SH-SY5Y (cell line): ENCODE data around the gene SLC39A6.

Experiments used
- GATA2 ChIP-seq: IDR thresholded peaks from 2 replicates; pipeline ENCODE4 v1.6.1; 2011; ENCODE audit warnings: mild to moderate bottlenecking, low read depth, low read length
- GATA3 ChIP-seq: IDR thresholded peaks from 2 replicates; pipeline ENCODE4 v1.6.1; 2011; ENCODE audit warnings: low read depth, mild to moderate bottlenecking, low read length, moderate library complexity

SLC39A6 gene

DNA sequence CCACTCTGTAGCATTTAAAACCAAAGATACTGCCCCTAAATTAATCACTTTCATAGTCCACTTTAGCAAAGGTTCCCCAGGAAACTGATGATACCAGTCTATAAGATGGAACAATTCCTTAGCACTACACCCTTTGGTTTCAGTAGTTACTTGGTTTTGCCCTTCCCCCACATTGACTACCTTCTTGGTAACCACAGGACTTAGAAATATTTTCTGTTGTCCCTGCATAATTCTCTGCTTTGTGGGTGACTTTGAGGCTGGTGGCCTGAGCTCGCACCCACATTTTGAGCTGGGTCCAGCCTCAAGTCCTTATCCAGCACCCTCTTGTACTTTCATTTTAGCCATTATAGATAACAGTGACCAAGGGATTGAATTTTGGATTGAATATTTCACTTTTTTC is 23.6 kb upstream of the SLC39A6 start:
- no peak for TF ChIP-seq GATA2
- no peak for TF ChIP-seq GATA3

DNA sequence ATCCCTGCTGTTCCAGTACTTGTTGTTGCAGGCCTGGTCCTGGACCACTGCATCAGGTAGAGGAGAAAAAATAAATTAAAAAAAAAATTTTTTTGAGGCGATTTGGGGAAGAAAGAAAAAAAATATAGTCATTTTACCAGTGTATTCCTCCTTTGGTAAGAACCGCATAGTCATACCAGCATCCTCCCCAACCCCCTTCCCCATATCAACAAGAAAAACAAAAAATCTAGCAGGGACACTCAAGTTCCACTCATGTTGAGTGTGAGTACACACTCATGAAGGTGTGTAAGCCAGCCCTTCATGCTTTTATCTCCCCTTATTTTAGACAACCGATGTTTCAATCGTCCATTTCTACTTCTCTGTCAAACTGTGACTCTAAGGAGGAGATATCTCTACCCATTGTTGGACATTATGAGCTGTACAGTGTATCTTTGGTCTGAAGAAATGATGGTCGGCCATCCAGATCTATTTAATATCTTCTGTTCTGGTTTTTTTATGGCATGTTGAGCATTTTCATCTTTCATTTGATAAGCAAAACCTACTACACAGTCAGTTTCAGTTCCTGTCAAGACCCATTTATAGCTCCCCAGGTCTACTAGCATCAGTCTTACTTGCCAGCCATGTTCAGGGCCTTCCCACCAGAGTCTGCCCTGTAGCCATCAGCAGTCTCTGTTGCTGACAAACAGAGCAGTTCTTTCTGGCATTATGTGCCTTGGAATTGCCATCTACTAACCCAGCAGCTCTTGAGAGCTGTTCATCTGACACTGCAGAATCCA is 20.6 kb upstream of the SLC39A6 start:
- no peak for TF ChIP-seq GATA2
- no peak for TF ChIP-seq GATA3

DNA sequence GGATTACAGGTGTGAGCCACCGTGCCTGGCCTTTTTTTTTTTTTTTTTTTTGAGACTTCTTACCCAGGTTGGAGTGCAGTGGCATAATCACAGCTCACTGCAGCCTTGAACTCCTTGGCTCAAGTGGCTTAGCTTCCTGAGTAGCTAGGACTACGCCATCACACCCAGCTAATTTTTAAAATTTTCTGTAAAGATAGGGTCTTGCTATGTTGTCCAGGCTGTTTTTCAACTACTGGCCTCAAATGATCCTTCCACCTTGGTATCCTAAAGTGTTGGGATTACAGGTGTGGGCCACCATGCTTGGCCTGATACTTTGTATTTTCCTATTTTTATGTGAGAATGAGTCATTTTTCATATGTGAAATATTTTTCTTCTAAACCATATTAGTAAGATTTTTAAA is 14.3 kb upstream of the SLC39A6 start:
- TF ChIP-seq GATA2 (no peak), GATA3 (no peak)

DNA sequence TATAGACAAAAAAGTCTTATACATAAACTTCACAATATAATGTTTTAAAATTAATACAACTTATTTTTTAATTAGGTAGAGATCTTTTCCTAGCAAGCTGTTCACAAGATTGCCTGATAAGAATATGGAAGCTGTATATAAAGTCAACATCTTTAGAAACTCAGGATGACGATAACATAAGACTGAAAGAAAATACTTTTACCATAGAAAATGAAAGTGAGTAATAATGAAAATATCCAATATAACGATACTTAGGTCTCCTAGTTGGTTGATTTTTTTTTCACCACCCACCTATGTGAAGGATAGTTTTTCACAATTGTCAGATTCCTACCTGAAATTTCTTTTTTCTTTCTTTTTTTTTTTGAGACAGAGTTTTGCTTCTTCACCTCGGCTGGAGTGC is 13.6 kb upstream of the SLC39A6 start:
- TF ChIP-seq GATA3 (no peak), GATA2 (no peak)

DNA sequence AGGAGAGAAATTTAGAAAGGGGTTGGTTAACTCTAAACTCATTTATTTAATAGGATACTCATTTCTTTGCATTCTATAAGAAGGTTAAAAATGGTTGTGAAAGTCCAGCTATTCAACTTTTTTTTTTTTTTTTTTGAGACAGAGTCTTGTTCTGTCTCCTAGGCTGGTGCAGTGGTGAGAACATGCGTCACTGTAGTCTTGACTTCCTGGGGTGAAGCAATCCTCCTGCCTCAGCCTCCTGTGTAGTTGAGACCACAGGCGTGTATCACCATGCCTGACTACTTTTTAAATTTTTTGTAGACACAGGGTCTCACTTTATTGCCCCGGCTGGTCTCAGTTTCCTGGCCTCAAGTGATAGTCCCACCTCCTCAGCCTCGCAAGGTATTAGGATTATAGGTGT is 12.4 kb upstream of the SLC39A6 start:
- TF ChIP-seq GATA2 (no peak), GATA3 (no peak)

DNA sequence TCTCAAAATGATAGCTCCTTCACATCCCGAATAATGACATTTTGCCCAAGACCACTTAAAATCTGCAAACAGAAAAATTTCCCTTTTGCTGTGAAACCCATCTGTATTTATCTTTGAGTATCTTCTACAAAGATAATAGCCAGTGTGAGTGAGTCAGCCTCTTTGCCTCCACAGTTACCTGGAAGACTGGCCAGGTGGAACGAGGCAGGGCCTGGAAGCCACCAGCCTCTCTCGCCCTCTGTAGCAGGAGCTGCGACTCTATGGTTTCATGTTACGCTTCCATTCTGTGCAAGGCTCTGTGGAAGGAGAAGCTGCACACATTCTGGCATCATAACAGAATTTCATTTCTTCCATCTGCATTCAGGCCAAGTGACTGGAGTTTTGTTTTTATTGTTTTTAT is 10.1 kb upstream of the SLC39A6 start:
- no peak for TF ChIP-seq GATA3
- no peak for TF ChIP-seq GATA2

DNA sequence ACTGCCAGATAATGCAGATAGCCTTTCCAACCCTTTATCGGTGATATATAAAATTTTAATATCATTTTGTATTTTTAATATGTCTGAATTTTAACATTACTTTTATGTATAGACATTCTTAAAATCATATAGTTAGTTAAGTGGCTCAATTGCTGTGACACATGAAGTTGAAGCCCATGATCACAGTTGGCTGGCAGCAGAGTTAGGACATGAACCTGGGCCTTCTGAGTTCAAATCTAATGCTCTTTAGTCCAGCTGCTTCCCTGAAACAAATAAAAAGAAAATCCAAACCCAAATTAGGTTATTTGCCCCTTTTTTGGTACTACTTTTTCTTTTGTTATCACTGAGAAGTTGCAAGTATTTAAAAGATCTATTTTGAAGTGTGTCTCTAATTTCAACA is 6.1 kb upstream of the SLC39A6 start:
- TF ChIP-seq GATA3 = no peak
- TF ChIP-seq GATA2 = no peak

DNA sequence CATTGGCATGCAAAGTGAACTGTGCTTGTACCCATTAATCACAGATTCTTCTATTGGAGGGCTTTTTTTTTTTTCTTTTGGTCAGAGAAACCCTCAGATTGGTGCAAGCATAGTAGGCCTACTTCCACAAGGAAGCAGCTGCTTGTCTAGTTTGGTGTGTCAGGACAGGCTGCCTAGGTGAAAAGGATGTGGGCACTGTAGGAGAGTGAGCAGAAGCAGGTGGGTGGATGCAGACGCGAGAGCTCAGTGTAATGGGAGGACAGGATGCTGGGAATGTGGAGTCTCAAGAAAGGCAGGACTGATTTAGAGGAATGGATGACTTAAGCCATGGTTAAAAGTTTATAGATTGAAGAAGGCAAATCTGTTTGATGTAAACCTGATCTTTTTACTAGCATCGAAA is 3.6 kb upstream of the SLC39A6 start:
- no peak for TF ChIP-seq GATA2
- no peak for TF ChIP-seq GATA3

DNA sequence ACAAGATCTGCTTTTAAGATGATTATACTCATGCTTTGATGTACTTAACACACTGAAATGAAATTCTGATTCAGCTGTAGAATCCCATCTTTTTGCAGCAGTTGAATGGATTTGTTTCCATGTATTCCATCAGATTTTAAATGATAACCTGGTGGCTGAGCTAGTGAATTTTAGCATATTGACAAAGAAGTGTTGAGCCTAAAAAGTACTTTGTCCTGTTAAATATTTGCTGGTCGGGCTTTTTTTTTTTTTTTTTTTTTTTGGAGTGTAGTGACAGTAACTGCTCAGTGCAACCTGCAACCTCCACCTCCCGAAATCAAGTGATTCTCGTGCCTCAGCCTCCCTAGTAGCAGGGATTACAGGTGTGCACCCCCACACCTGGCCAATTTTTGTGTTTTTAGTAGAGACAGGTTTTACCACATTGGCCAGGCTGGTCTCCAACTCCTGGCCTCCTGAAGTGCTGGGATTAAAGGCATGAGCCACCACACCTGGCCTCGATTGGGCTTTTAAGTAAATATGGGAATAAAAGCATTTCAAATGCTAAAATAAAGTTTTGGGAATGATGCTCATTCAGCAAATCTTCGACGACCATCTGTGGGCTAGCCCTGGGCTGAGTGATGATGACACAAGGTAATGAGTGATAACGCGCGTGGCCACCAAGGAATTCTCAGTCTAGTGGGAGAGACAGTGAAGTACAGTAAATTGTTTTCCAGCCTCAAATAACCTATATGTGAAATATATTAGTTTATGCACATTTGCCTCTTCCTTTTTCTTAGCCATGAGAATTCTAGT is 2.7 kb upstream of the SLC39A6 start:
- TF ChIP-seq GATA3 = no peak
- no peak for TF ChIP-seq GATA2

DNA sequence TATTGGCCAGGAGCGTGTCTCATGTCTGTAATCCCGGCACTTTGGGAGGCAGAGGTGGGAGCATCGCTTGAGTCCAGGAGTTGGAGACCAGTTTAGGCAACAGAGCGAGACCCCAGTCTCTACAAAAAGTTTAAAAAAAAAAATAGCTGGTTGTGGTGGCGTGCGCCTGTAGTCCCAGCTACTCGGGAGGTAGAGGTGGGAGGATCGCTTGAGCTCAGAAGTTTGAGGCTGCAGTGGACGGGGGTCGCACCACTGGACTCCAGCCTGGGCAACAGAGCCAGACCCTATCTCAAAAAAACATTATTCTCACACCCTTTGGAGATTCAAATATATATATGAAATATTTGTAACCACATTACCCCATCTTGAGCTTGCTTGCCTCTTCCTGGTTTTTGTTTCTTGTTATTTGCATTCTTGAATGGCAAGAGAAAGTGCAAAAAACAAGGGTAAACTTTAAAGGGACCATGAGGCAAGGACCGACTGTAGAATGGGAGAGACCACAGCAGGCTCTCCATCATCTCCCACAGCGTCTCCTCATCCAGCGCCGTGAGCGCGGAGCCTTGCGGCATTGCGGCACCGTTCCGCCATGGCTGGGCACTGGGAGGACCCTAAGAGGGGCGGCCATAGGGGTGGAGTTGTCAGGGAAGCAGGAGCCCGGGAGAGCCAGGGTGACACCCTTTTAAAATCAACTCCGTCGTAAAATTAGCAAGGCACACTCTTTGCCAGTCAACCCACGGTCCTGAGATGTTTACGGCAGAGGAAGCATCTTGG is 1.9 kb upstream of the SLC39A6 start:
- TF ChIP-seq GATA3 = no peak
- TF ChIP-seq GATA2 = no peak

DNA sequence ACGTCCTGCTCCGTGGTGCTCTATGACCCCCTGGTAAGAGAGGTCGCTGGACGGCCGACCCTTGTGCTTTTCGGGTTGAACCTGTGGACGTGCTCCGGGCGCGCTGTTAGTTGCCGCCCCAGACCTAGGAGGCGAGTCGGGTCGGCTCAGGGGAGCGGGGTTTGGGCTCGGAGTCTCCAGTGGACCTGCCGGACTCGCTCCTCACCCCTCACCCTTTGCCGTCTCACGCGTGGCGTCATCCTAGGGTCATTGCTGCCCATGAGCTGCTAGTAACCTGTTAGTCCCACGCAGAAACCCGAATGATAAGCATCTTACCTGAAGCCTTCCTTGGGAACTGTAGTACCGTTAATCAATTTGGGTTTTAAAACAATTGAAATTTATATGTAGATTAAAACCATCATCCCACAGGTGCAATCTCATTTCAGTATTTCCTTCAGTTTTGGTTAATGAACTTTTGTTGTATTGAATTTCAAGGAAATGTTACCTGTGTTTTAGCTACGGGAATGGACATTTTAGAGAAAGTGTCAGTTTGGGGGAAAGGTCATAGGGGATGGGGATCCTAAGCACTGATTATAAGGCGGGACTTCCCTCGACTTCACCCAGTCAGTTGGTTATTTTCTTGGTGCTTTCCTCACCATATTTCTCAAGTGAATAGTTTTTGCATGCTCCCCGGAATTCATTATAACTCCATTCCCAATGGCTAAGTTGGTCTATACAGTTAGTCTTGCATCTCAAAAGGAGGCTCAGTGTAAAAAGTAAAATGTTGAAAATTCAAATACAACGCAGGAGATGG is 1.1 kb upstream of the SLC39A6 start:
- peak; percentile 69; the same call in 1 of the 2 replicates for TF ChIP-seq GATA2
- no peak for TF ChIP-seq GATA3

DNA sequence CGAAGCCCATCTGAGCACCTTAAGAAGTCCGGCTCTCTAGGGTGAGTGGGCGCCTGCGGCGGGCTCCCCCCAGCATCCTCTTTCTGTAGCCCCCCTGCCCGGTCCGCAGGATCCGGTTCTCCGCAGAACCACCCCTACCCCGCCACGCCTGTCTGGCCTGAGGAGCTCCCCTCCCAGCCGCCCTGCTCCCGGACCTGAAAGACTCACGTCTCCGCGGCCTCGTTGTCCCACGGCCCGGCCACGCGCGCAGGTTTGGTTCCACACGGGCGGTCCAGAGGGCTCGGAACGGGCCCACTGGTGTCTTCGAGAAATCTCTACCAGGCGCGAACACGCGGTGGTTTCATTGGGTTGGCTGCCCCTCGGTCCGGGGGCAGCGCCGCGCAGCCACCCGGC is 237 bp downstream of the SLC39A6 start:
- TF ChIP-seq GATA3 = no peak
- TF ChIP-seq GATA2 = no peak

DNA sequence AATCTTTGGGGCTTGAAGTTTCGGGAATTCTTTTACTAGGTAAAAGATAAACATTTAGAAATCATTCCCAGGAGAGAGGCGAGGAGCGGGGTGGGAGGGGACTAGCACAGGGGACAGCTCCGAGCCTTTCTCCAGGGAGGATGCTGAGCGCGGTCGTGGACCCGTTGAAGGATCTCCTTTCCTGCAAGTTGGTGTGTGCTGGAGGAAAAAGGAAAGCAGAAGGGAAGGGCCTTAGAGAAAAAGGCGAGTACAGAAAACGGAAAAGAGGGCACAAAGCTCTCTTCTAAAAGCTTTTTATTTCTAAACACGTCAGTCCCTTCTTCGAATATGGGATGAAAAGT is 640 bp downstream of the SLC39A6 start:
- TF ChIP-seq GATA3 (no peak), GATA2 (no peak)
